GM12874 (cell line): Measurements from ENCODE around the gene ARID4A.

Experiments used
- CTCF ChIP-seq: IDR thresholded peaks from 2 replicates; pipeline ENCODE4 v1.5.1; 2011; ENCODE audit warnings: low read depth, mild to moderate bottlenecking, control low read depth, low read length, moderate library complexity; ENCODE audit not compliant: insufficient read depth

Gene ARID4A

GRCh38 chr14:58275527-58276190, 22.7 kb upstream of the ARID4A start:
- TF ChIP-seq CTCF = no peak

GRCh38 chr14:58276208-58276607, 22.1 kb upstream of the ARID4A start:
- no peak for TF ChIP-seq CTCF

- TF ChIP-seq CTCF = no peak
Observed at GRCh38 chr14:58278177-58278576, 20.2 kb upstream of the ARID4A start.

- TF ChIP-seq CTCF = no peak
Observed at GRCh38 chr14:58280954-58281787, 17.2 kb upstream of the ARID4A start.

- no peak for TF ChIP-seq CTCF
Observed at GRCh38 chr14:58281969-58282368, 16.4 kb upstream of the ARID4A start.

GRCh38 chr14:58282925-58283593, 15.3 kb upstream of the ARID4A start:
- no peak for TF ChIP-seq CTCF

- no peak for TF ChIP-seq CTCF
Observed at GRCh38 chr14:58283730-58284129, 14.6 kb upstream of the ARID4A start.
